Neural progenitor cell (in vitro differentiated cells): ENCODE results near the gene ALG6. TPM values are rescaled to one million over a fixed set of nuclear protein-coding genes. Genes with fewer than 3 reads are reported as not detected.

Experiments used
- DNase-seq: peaks from one replicate; pipeline ENCODE4 v3.0.0-alpha.2; 2016; ENCODE audit warnings: low spot score
- H2AFZ ChIP-seq: fragments of 200-600 bp; sonication (generic); replicated peaks from 2 replicates; pipeline ENCODE4 v1.6.1; 2016; ENCODE audit warnings: antibody characterized with exemption
- H3F3A ChIP-seq: fragments of 200-600 bp; sonication (generic); 2 replicates; pipeline ENCODE4 v1.6.1; 2016; ENCODE audit warnings: antibody characterized with exemption, low read depth
- H3K27ac ChIP-seq: fragments of 200-600 bp; sonication (generic); 2 replicates; pipeline ENCODE4 v1.5.1; 2016; ENCODE audit warnings: mild to moderate bottlenecking
- H3K27me3 ChIP-seq: fragments of 200-600 bp; sonication (generic); 2 replicates; pipeline ENCODE4 v1.6.1; 2016; ENCODE audit warnings: mild to moderate bottlenecking, moderate library complexity
- H3K36me3 ChIP-seq: fragments of 200-600 bp; sonication (generic); 2 replicates; pipeline ENCODE4 v1.5.1; 2016
- H3K4me1 ChIP-seq: fragments of 200-600 bp; sonication (generic); 2 replicates; pipeline ENCODE4 v1.6.1; 2016; ENCODE audit warnings: mixed run types
- H3K4me2 ChIP-seq: fragments of 200-600 bp; sonication (generic); 2 replicates; pipeline ENCODE4 v1.6.1; 2016
- H3K4me3 ChIP-seq: fragments of 200-600 bp; sonication (generic); 2 replicates; pipeline ENCODE4 v1.5.1; 2016
- H3K79me2 ChIP-seq: fragments of 200-600 bp; sonication (generic); 2 replicates; pipeline ENCODE4 v1.6.1; 2016; ENCODE audit warnings: low read depth
- H3K9ac ChIP-seq: fragments of 200-600 bp; sonication (generic); 2 replicates; pipeline ENCODE4 v1.6.1; 2016
- H3K9me3 ChIP-seq: fragments of 200-600 bp; sonication (generic); 2 replicates; pipeline ENCODE4 v1.5.1; 2016; ENCODE audit warnings: low read depth
- H4K20me1 ChIP-seq: fragments of 200-600 bp; sonication (generic); 2 replicates; pipeline ENCODE4 v1.6.1; 2016; ENCODE audit warnings: low read depth
- H3K27ac Mint-ChIP-seq: 3 replicates; pipeline ENCODE4 v1.8.0; 2021; ENCODE audit warnings: mixed read lengths
- H3K27me3 Mint-ChIP-seq: 2 replicates; pipeline ENCODE4 v1.8.0; 2022; ENCODE audit warnings: low read depth, mild to moderate bottlenecking, inconsistent platforms, moderate library complexity, mixed read lengths; ENCODE audit not compliant: insufficient read depth
- H3K36me3 Mint-ChIP-seq: 3 replicates; pipeline ENCODE4 v1.8.0; 2021; ENCODE audit warnings: mixed read lengths
- H3K4me1 Mint-ChIP-seq: 3 replicates; pipeline ENCODE4 v1.8.0; 2021; ENCODE audit warnings: mixed read lengths
- H3K4me3 Mint-ChIP-seq: 3 replicates; pipeline ENCODE4 v1.8.0; 2021; ENCODE audit warnings: mild to moderate bottlenecking, moderate library complexity, mixed read lengths
- H3K9me3 Mint-ChIP-seq: 3 replicates; pipeline ENCODE4 v1.8.0; 2020; ENCODE audit warnings: mixed read lengths
- EZH2 ChIP-seq: fragments of 200-600 bp; sonication (generic); IDR thresholded peaks from 2 replicates; pipeline ENCODE4 v1.6.1; 2017; ENCODE audit warnings: antibody characterized with exemption, mild to moderate bottlenecking, moderate library complexity
- EZH2phosphoT487 ChIP-seq: fragments of 200-600 bp; sonication (generic); IDR thresholded peaks from 2 replicates; pipeline ENCODE4 v1.6.1; 2017; ENCODE audit warnings: antibody characterized with exemption
- total RNA-seq: library from RNA; depleted of rRNA; stranded (reverse); fragments of >200 nt; gene quantifications from 2 replicates; pipeline ENCODE4 v1.2.3, GENCODE V29; 2015; ENCODE audit warnings: low replicate concordance
- TF ChIP-seq, protein P1 (sequence below): fragments of 200-600 bp; sonication (generic); IDR thresholded peaks from 2 replicates; pipeline ENCODE4 v1.5.1; 2017; ENCODE audit warnings: antibody characterized with exemption, mild to moderate bottlenecking

Gene ALG6
- total RNA-seq, 1 donor from 2014 or later: 41.7 TPM

DNA sequence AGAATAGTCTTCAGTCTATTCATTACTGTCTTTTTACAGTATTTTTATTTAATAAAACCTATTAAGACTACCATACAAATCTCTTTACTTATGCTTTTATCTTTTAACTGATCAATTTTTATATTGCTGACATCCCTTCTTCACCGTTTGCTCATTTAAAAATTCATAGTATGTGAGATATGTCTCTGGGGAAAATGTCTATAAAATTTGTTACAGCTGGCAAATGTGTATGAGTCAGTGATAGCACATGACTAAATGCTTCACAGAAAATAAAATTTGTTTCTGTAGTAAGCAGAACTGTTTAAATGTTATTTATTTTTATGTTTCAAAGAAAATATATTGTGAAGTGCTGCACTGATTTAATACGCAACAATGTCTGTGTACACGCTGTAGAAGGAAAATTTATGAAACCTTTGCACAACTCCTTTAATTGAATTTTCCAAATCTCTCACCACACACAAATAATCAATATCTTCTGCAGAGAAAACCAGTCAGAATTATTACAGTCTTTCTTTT lies 81.4 kb downstream of the ALG6 start:
- Histone ChIP-seq H3K4me2 (no peak overlapping the region), H3K27ac (no peak overlapping the region), H3F3A (peaks cover 8% of the 10 kb centered on the region), H2AFZ (no peak overlapping the region), H4K20me1 (no peaks in the 10 kb centered on the region), H3K9ac (no peak overlapping the region), H3K79me2 (no peaks in the 10 kb centered on the region), H3K27me3 (no peaks in the 10 kb centered on the region), H3K36me3 (no peaks in the 10 kb centered on the region), H3K9me3 (no peaks in the 10 kb centered on the region), H3K4me3 (no peak overlapping the region), H3K4me1 (no peaks in the 10 kb centered on the region)
- no peak for DNase-seq
- Mint-ChIP-seq H3K27me3 (no peaks in the 10 kb centered on the region), H3K4me3 (no peak overlapping the region), H3K36me3 (peaks cover 2% of the 10 kb centered on the region), H3K4me1 (no peaks in the 10 kb centered on the region), H3K9me3 (no peaks in the 10 kb centered on the region), H3K27ac (no peak overlapping the region)
- TF ChIP-seq, protein P1, sequence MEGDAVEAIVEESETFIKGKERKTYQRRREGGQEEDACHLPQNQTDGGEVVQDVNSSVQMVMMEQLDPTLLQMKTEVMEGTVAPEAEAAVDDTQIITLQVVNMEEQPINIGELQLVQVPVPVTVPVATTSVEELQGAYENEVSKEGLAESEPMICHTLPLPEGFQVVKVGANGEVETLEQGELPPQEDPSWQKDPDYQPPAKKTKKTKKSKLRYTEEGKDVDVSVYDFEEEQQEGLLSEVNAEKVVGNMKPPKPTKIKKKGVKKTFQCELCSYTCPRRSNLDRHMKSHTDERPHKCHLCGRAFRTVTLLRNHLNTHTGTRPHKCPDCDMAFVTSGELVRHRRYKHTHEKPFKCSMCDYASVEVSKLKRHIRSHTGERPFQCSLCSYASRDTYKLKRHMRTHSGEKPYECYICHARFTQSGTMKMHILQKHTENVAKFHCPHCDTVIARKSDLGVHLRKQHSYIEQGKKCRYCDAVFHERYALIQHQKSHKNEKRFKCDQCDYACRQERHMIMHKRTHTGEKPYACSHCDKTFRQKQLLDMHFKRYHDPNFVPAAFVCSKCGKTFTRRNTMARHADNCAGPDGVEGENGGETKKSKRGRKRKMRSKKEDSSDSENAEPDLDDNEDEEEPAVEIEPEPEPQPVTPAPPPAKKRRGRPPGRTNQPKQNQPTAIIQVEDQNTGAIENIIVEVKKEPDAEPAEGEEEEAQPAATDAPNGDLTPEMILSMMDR: no peak
- TF ChIP-seq EZH2phosphoT487 (no peak), EZH2 (no peak)

DNA sequence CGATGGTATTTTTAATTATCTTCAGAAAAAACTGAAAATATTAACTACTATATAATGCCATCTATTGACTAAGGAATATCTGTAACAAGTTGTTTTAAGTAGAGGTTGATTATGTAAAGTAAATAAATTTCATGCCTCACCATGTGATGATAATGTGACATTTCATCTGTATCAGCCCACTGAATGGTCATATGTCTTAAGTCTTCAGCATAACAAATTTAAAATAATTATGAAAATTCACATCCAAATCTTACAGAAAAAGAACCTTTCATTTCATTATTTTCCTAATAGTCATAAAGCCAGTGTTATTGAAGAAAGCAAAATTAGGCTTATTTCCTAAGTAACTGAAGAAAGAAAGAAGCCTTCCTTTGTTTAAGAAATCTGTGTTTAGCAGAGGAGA lies 83.0 kb downstream of the ALG6 start:
- Histone ChIP-seq H3K4me1 (no peaks in the 10 kb centered on the region), H3K27ac (no peak overlapping the region), H3F3A (peaks cover 8% of the 10 kb centered on the region), H3K9ac (no peak overlapping the region), H3K4me2 (no peak overlapping the region), H3K79me2 (no peaks in the 10 kb centered on the region), H3K4me3 (no peak overlapping the region), H2AFZ (no peak overlapping the region), H3K9me3 (no peaks in the 10 kb centered on the region), H4K20me1 (no peaks in the 10 kb centered on the region), H3K36me3 (no peaks in the 10 kb centered on the region), H3K27me3 (no peaks in the 10 kb centered on the region)
- no peaks in the 10 kb centered on the region for H3K4me1 Mint-ChIP-seq
- no peaks in the 10 kb centered on the region for H3K9me3 Mint-ChIP-seq
- no peaks in the 10 kb centered on the region for H3K27me3 Mint-ChIP-seq
- DNase-seq: no peak
- no peak overlapping the region for H3K27ac Mint-ChIP-seq
- H3K4me3 Mint-ChIP-seq: no peak overlapping the region
- peaks cover 2% of the 10 kb centered on the region for H3K36me3 Mint-ChIP-seq
- TF ChIP-seq EZH2: no peak
- TF ChIP-seq EZH2phosphoT487: no peak
- TF ChIP-seq, protein P1: no peak

DNA sequence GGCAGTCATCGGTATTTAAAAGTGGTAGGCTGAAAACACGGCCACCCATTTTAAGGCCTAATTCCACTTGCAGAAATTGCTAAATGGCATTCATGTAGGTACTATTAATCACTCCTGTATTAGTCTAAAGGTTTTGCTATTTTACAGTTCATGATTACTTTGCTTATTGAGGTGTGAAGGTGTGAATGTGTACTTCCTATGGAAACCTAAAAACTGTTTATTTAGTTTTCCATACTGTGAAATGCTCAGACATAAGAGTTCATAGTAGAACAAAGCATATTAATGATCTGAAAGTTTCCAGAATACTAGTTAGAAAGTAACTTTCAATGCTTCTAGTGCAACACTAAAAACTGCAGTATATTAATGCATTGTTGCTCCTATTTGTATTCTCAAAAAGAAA lies 85.8 kb downstream of the ALG6 start:
- H3F3A ChIP-seq: peaks cover 8% of the 10 kb centered on the region
- no peak overlapping the region for H3K4me3 Mint-ChIP-seq
- H3K79me2 ChIP-seq: no peaks in the 10 kb centered on the region
- H3K27me3 Mint-ChIP-seq: no peaks in the 10 kb centered on the region
- no peak overlapping the region for H3K27ac ChIP-seq
- H3K4me1 Mint-ChIP-seq: no peaks in the 10 kb centered on the region
- H3K27ac Mint-ChIP-seq: no peak overlapping the region
- no peaks in the 10 kb centered on the region for H3K4me1 ChIP-seq
- TF ChIP-seq, protein P1: no peak
- TF ChIP-seq EZH2phosphoT487 (no peak), EZH2 (no peak)
- peaks cover 2% of the 10 kb centered on the region for H3K36me3 Mint-ChIP-seq
- H3K9ac ChIP-seq: no peak overlapping the region
- H3K9me3 Mint-ChIP-seq: no peaks in the 10 kb centered on the region
- no peaks in the 10 kb centered on the region for H3K27me3 ChIP-seq
- H3K4me2 ChIP-seq: no peak overlapping the region
- DNase-seq: no peak
- no peak overlapping the region for H3K4me3 ChIP-seq
- H3K36me3 ChIP-seq: no peaks in the 10 kb centered on the region
- H3K9me3 ChIP-seq: no peaks in the 10 kb centered on the region
- no peaks in the 10 kb centered on the region for H4K20me1 ChIP-seq
- H2AFZ ChIP-seq: no peak overlapping the region
